Small intestine (tissue), 7 donors: ENCODE measurements around the gene CCDC150. TPM values are rescaled to one million over a fixed set of nuclear protein-coding genes. Genes with fewer than 3 reads are reported as not detected.

Source experiments
- DNase-seq, 2 donors: peaks; one replicate each; pipeline versions ENCODE4 v3.0.0 to v3.0.0-alpha.2; 2013
- FAIRE-seq: peaks from 2 replicates; lab custom pipeline; 2012; peaks lifted over from hg19 to GRCh38; lab: Jason Lieb, UNC
- H3K27ac ChIP-seq, 3 donors: one replicate each; pipeline ENCODE4 v1.5.1; 2013; ENCODE audit warnings: low read length in 2 of 3, mild to moderate bottlenecking in 2 of 3, control low read depth in 1 of 3, inconsistent platforms in 1 of 3, low read depth in 1 of 3, moderate library complexity in 1 of 3
- H3K27me3 ChIP-seq, 3 donors: one replicate each; pipeline ENCODE4 v1.6.1; 2013; ENCODE audit warnings: low read length in 3 of 3, inconsistent platforms in 1 of 3; ENCODE audit not compliant: control insufficient read depth in 3 of 3, insufficient read depth in 3 of 3
- H3K36me3 ChIP-seq, 3 donors: one replicate each; pipeline ENCODE4 v1.6.1; 2013; ENCODE audit warnings: low read length in 3 of 3, inconsistent platforms in 1 of 3, low read depth in 1 of 3, mild to moderate bottlenecking in 1 of 3, moderate library complexity in 1 of 3; ENCODE audit not compliant: control insufficient read depth in 3 of 3, insufficient read depth in 2 of 3
- H3K4me1 ChIP-seq, 3 donors: one replicate each; pipeline ENCODE4 v1.6.1; 2013; ENCODE audit warnings: low read length in 2 of 3, inconsistent platforms in 1 of 3, low read depth in 1 of 3, mild to moderate bottlenecking in 1 of 3, moderate library complexity in 1 of 3; ENCODE audit not compliant: control insufficient read depth in 3 of 3, insufficient read depth in 2 of 3
- H3K4me3 ChIP-seq, 3 donors: one replicate each; pipeline ENCODE4 v1.5.1; 2013; ENCODE audit warnings: low read length in 3 of 3, control low read depth in 1 of 3, inconsistent platforms in 1 of 3, low read depth in 1 of 3, mild to moderate bottlenecking in 1 of 3, moderate library complexity in 1 of 3
- H3K9me3 ChIP-seq, 2 donors: one replicate each; pipeline ENCODE4 v1.6.1; 2013; ENCODE audit warnings: low read depth in 1 of 2, low read length in 1 of 2; ENCODE audit not compliant: control insufficient read depth in 2 of 2, insufficient read depth in 1 of 2
- WGBS, 3 donors: extraction: QIAGEN DNeasy Blood & Tissue Kit; methylation state at CpG; one replicate each; pipeline ENCODE4 v1.1.7; 2013; 5-methylcytosine and 5-hydroxymethylcytosine counted together
- polyA plus RNA-seq, 4 donors: library from polyadenylated mRNA; stranded (reverse) in 3 of 4; unstranded in 1 of 4; fragments of 200-250 nt in 3 of 4; fragments of 120-200 nt in 1 of 4; gene quantifications; one replicate each; pipeline versions ENCODE4 v1.2.1 to v1.2.3, GENCODE V29; 2013
- donor health status: healthy with polysubstance abuse.
- donor health status: control.
- donor health status: control.
- donor health status: Bipolar disorder and iron deficiency.
- donor health status: healthy.

The CCDC150 gene
- polyA plus RNA-seq, 4 donors: 1.9 to 14.5 TPM; not detected in 2

GRCh38 chr2:196609806-196610205 lies 29.7 kb upstream of the CCDC150 start:
- DNase-seq: no peak
- Histone ChIP-seq H3K9me3 (no peaks in the 10 kb centered on the region), H3K4me3 (no peak overlapping the region), H3K27me3 (peaks cover 0 to 3% (median 0%) of the 10 kb centered on the region in 3 donors), H3K27ac (no peak overlapping the region), H3K4me1 (peaks cover 0 to 3% (median 0%) of the 10 kb centered on the region in 3 donors), H3K36me3 (no peaks in the 10 kb centered on the region)
- FAIRE-seq: no peak
- WGBS, 3 donors: 84 to 90% (median 86%) methylated on average over 2 of the region's 2 CpGs

GRCh38 chr2:196610796-196611195 lies 28.7 kb upstream of the CCDC150 start:
- no peak for DNase-seq
- Histone ChIP-seq H3K4me1 (peaks cover 0 to 3% (median 0%) of the 10 kb centered on the region in 3 donors), H3K27me3 (peaks cover 0 to 3% (median 0%) of the 10 kb centered on the region in 3 donors), H3K4me3 (no peak overlapping the region), H3K9me3 (no peaks in the 10 kb centered on the region), H3K27ac (no peak overlapping the region), H3K36me3 (no peaks in the 10 kb centered on the region)
- WGBS, 3 donors: 60 to 69% (median 68%) methylated on average over 3 of the region's 3 CpGs
- FAIRE-seq: no peak

- 87 to 90% (median 87%) methylated on average over 2 of the region's 2 CpGs for WGBS, 3 donors
Observed at GRCh38 chr2:196613302-196613701, 26.2 kb upstream of the CCDC150 start.

GRCh38 chr2:196617430-196617829 lies 22.1 kb upstream of the CCDC150 start:
- H3K27ac ChIP-seq: peak overlapping the region in 1 of 3 donors; percentile 17
- no peaks in the 10 kb centered on the region for H3K27me3 ChIP-seq
- DNase-seq (peak; percentile 50 to 82), FAIRE-seq (no peak)
- no peaks in the 10 kb centered on the region for H3K9me3 ChIP-seq
- WGBS, 3 donors: 18 to 64% (median 35%) methylated on average over 3 of the region's 3 CpGs
- peaks cover 0 to 7% (median 0%) of the 10 kb centered on the region in 3 donors for H3K4me1 ChIP-seq
- H3K4me3 ChIP-seq: no peak overlapping the region
- H3K36me3 ChIP-seq: no peaks in the 10 kb centered on the region

More at GRCh38 chr2:196613302-196613701, 26.2 kb upstream of the CCDC150 start:
- H3K4me3 ChIP-seq: no peak overlapping the region
- H3K27me3 ChIP-seq: no peaks in the 10 kb centered on the region
- no peaks in the 10 kb centered on the region for H3K36me3 ChIP-seq
- no peak overlapping the region for H3K27ac ChIP-seq
- peaks cover 0 to 7% (median 0%) of the 10 kb centered on the region in 3 donors for H3K4me1 ChIP-seq
- FAIRE-seq (no peak), DNase-seq (no peak)
- no peaks in the 10 kb centered on the region for H3K9me3 ChIP-seq

- Histone ChIP-seq H3K27me3 (no peaks in the 10 kb centered on the region), H3K4me3 (no peak overlapping the region), H3K4me1 (peaks cover 0 to 7% (median 0%) of the 10 kb centered on the region in 3 donors), H3K36me3 (no peaks in the 10 kb centered on the region), H3K27ac (no peak overlapping the region), H3K9me3 (no peaks in the 10 kb centered on the region)
- FAIRE-seq (no peak), DNase-seq (no peak)
- WGBS, 3 donors: 85 to 92% (median 87%) methylated on average over 4 of the region's 4 CpGs
Observed at GRCh38 chr2:196618661-196619060, 20.9 kb upstream of the CCDC150 start.

GRCh38 chr2:196630531-196630930 lies 9.0 kb upstream of the CCDC150 start:
- FAIRE-seq (no peak), DNase-seq (no peak)
- H3K4me3 ChIP-seq: no peak overlapping the region
- 88 to 95% (median 93%) methylated on average over 2 of the region's 2 CpGs for WGBS, 3 donors
- H3K27ac ChIP-seq: no peak overlapping the region
- H3K36me3 ChIP-seq: no peaks in the 10 kb centered on the region
- no peaks in the 10 kb centered on the region for H3K4me1 ChIP-seq
- peaks cover 0 to 3% of the 10 kb centered on the region in 2 donors for H3K9me3 ChIP-seq
- H3K27me3 ChIP-seq: no peaks in the 10 kb centered on the region

GRCh38 chr2:196635156-196635555 lies 4.4 kb upstream of the CCDC150 start:
- Histone ChIP-seq H3K27ac (no peak overlapping the region), H3K27me3 (no peaks in the 10 kb centered on the region), H3K36me3 (no peaks in the 10 kb centered on the region), H3K4me3 (no peak overlapping the region), H3K4me1 (peaks cover 0 to 4% (median 3%) of the 10 kb centered on the region in 3 donors), H3K9me3 (peaks cover 0 to 3% of the 10 kb centered on the region in 2 donors)
- WGBS, 3 donors: 55 to 76% (median 64%) methylated on average over 2 of the region's 2 CpGs
- DNase-seq (no peak), FAIRE-seq (no peak)

- no peaks in the 10 kb centered on the region for H3K27me3 ChIP-seq
- H3K4me1 ChIP-seq: peaks cover 0 to 6% (median 4%) of the 10 kb centered on the region in 3 donors
- no peaks in the 10 kb centered on the region for H3K36me3 ChIP-seq
- no peak for DNase-seq
- no peak for FAIRE-seq
- WGBS, 3 donors: 92 to 94% (median 94%) methylated on average over 19 of the region's 19 CpGs
- no peak overlapping the region for H3K27ac ChIP-seq
- peak overlapping the region in 1 of 3 donors; percentile 81 for H3K4me3 ChIP-seq
- no peaks in the 10 kb centered on the region for H3K9me3 ChIP-seq
Observed at GRCh38 chr2:196638765-196639164, 750 bp upstream of the CCDC150 start.

- DNase-seq: no peak
- Histone ChIP-seq H3K27me3 (no peaks in the 10 kb centered on the region), H3K27ac (no peak overlapping the region), H3K9me3 (no peaks in the 10 kb centered on the region), H3K4me3 (peak overlapping the region; percentile 48 to 81 (median 52)), H3K4me1 (peaks cover 0 to 6% (median 4%) of the 10 kb centered on the region in 3 donors), H3K36me3 (no peaks in the 10 kb centered on the region)
- no peak for FAIRE-seq
- WGBS, 3 donors: 10 to 14% (median 11%) methylated on average over 12 of the region's 12 CpGs
Observed at GRCh38 chr2:196640031-196640548, 575 bp downstream of the CCDC150 start.
